PFSK-1 (cell line): ENCODE results near the gene TMEM184B.
A peak's percentile ranks its signal among the peaks of the same experiment; 100 is the strongest.

Experiments used
- FOXP2 ChIP-seq: optimal IDR thresholded peaks from 2 replicates; pipeline ENCODE3; 2011; ENCODE audit warnings: borderline replicate concordance, control low read depth, inconsistent platforms; ENCODE audit not compliant: insufficient read depth; ENCODE audit errors: extremely low read length, extremely low read depth
- POLR2AphosphoS5 ChIP-seq: IDR thresholded peaks from 2 replicates; pipeline ENCODE4 v1.6.1; 2012; ENCODE audit warnings: low read depth, mild to moderate bottlenecking, control low read depth, low read length, moderate library complexity
- REST ChIP-seq, 2 experiments: IDR thresholded peaks; 2 replicates each; pipeline versions ENCODE4 v1.6.1 to v1.8.0; 2011 to 2012; ENCODE audit warnings: low read depth in 2 of 2, low read length in 2 of 2, control low read depth in 1 of 2, inconsistent platforms in 1 of 2, mild to moderate bottlenecking in 1 of 2, moderate library complexity in 1 of 2; ENCODE audit not compliant: insufficient read depth in 1 of 2
- SIN3A ChIP-seq: IDR thresholded peaks from 2 replicates; pipeline ENCODE4 v1.6.1; 2012; ENCODE audit warnings: mild to moderate bottlenecking, low read length, moderate library complexity, borderline replicate concordance; ENCODE audit not compliant: insufficient read depth
- TAF1 ChIP-seq: IDR thresholded peaks from 2 replicates; pipeline ENCODE4 v1.6.1; 2012; ENCODE audit warnings: low read length, control low read depth, borderline replicate concordance; ENCODE audit not compliant: insufficient read depth

TMEM184B gene

GRCh38 chr22:38205261-38206128 lies 67.3 kb downstream of the TMEM184B start:
- no peak for TF ChIP-seq FOXP2
- TF ChIP-seq SIN3A, result no peak
- no peak for TF ChIP-seq TAF1
- TF ChIP-seq REST (IDR thresholded peaks at IDR 0.05; ENCODE audit: insufficient read depth in 1 of 2, low read depth in 2 of 2, low read length in 2 of 2), result no peak
- TF ChIP-seq POLR2AphosphoS5, result no peak

- TF ChIP-seq REST (IDR thresholded peaks at IDR 0.05; ENCODE audit: insufficient read depth in 1 of 2, low read depth in 2 of 2, low read length in 2 of 2), result no peak
- TF ChIP-seq POLR2AphosphoS5, result no peak
- TF ChIP-seq TAF1, result no peak
- TF ChIP-seq SIN3A, result no peak
- no peak for TF ChIP-seq FOXP2
Measured at GRCh38 chr22:38204784-38205183, 68.0 kb downstream of the TMEM184B start.

- TF ChIP-seq POLR2AphosphoS5, result no peak
- no peak for TF ChIP-seq SIN3A
- no peak for TF ChIP-seq FOXP2
- TF ChIP-seq REST (IDR thresholded peaks at IDR 0.05; ENCODE audit: insufficient read depth in 1 of 2, low read depth in 2 of 2, low read length in 2 of 2), result no peak
Measured at GRCh38 chr22:38203855-38204514, 68.8 kb downstream of the TMEM184B start.

GRCh38 chr22:38203090-38203810 lies 69.6 kb downstream of the TMEM184B start:
- TF ChIP-seq TAF1 (no peak), FOXP2 (peak; percentile 63)

- TF ChIP-seq TAF1, result no peak
- no peak for TF ChIP-seq POLR2AphosphoS5
- peak; percentile 100 for TF ChIP-seq FOXP2
- no peak for TF ChIP-seq REST (IDR thresholded peaks at IDR 0.05; ENCODE audit: insufficient read depth in 1 of 2, low read depth in 2 of 2, low read length in 2 of 2)
- TF ChIP-seq SIN3A, result peak; percentile 73
Measured at GRCh38 chr22:38202437-38203089, 70.2 kb downstream of the TMEM184B start.
